Hippocampal formation (tissue), 2 donors: ENCODE results near the gene WDFY4.
A peak's percentile ranks its signal among the peaks of the same experiment; 100 is the strongest.

Source experiments
- DNase-seq, 2 donors: peaks; one replicate each; lab custom pipeline; 2025; lab: John Stamatoyannopoulos, UW

Gene WDFY4

DNA sequence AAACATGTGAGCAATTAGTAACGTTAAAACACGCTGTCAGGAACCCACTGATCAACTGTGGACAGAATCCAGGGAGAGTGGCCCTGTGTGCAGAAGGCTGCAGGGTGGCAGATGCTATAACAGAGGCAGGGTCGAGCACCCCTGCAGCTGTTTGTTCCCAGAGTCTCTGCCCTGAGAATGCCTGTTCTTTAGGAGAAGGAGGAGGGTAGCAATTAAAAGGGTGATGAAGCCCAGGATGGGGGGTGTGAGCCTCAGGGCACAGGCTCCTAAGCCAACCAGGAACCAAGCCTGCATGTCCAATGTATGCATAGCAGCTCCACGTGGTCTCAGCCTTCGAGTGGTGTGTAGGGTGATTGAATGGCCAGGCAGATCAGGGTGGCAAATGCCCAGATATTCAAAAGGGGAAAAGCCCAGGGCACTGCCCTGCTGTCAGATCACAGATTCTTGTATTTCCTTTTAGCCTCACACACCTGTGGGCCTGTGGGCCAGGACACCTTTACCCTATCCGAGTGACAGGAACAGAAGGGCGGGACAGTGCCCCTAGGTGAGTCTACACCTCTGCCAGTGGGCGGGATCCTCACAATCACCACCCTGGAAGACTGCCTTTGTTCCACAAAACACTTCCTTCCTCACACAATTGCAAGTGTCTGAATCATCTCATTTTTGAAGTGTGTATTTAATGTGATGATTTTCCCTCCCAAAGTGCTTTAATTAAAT lies 7.3 kb downstream of the WDFY4 start:
- no peak for DNase-seq

DNA sequence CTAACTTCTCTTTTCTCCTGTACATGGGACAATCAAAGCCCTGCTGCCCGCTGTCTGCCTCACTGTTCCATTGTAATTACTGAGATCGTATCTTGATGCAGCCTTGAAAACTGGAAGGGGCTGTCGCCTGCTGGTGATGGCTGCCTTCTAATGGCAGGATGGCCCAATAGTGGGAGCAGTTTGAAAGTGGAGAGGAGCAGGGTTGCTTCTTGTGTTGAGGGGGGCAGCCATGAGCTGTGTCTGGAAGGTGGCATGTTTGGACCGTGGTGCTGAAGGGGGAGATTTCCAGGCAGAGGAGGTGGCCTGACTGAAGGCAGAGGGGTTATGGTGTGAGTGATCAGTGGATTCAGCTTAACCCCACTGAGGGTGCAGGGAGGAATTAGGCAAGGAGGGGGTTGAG lies 8.1 kb downstream of the WDFY4 start:
- no peak for DNase-seq

DNA sequence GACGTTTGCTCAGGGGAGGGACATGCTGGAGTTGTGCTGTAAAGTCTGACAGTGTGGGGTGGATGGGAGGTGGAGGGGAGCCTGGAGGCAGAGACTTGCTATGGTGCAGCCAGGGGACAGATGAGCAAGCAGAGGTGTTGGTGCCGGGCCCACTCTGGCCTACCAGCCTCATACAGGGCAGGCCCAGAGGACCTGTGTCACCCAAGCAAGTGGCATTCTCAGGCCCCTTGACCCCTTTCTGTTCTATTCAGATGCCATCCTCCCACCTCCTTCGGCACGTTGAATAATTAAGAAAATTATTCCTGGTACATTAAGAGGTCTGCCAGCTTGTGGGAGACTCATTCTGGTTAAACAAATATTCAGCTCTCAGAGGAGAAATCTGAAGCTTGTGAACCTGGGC lies 8.5 kb downstream of the WDFY4 start:
- no peak for DNase-seq

DNA sequence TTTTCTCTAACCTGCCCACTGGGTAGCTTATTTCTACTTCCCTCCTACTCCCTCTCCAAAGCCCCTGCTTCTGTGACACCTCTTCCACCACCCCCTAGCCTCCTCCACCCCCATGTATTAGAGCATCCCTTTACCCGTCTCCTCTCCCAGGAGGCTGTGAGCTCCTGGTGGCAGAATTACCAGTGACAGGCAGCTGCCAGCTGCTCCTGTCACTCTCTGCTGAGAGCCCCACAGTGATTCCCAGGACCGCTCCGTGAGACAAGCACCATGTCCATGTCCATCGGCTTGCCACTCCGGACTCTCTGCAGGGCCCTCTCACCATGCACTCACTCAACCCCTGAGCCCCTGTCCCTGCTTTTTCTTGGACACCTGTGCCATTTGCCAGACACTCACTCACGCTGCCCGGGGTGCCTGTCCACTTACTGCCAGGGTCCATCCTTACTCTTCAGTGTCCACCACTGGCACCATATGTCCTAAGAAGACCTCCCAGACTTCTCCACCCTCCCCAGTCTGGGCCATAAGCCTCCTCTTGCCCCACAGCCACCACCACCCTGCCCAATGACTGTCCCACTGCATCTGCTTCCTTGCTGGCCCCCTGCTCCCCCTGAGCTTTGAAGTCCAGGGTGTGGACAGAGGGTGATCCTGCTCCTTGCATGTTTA lies 9.8 kb downstream of the WDFY4 start:
- no peak for DNase-seq

DNA sequence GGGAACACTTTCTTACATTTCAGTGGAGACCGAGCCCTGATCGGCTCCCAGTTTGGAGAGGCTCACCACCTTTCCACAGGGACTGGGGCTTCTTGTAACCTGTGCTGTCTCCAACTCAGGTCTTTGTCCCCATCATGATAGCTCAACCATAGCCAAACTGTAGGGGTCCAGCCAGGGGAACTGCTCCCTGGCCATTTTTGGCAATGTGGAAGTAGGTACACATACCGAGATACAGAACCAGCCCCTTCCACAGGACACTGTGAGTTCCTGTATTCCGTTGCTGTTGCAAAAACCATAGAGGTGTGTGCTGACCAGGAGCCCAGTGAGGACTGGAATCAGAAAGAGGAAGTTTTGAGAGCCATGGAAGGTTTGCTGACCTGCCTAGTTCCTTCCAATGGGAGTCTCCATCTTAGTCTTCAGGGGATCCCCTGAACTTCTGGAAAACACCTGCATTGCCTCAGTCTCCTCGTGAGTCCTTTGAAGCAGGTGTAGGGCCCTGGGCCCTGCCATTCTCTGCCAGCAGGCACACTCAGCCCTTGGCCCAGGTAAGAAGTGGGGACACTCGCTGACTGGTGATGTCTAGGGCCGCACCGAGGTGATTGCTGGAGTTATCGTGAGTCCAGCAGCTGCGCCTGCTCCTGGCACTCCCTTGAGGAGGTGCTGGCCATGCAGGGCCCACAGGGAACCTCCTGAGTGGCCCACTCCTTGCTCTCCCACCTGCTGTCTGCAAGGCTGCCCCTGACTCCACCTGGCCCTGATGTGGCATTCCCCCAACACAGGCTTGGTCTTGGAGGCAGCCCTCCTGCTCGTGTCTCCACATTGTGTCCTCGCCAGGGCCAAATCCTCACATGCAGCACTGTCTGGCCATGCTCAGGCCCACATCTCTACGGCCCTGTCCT lies 11.2 kb downstream of the WDFY4 start:
- DNase-seq, result no peak

DNA sequence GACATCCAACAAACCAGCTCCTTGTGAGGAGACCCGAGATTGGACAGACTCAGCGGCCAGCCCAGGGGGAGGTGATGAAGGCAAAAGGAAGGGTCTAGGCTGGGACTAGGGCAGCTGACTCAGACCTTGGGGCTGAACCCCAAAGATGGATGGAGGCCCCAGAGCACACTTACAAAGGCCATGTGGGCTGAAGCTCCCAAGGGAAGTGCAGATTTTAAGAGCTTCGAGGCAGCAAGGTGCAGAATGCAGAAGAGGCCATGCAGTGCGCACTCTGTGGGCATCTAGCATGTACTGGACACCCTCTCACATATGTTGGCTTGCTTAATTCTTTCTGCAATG lies 11.8 kb downstream of the WDFY4 start:
- DNase-seq, result no peak

DNA sequence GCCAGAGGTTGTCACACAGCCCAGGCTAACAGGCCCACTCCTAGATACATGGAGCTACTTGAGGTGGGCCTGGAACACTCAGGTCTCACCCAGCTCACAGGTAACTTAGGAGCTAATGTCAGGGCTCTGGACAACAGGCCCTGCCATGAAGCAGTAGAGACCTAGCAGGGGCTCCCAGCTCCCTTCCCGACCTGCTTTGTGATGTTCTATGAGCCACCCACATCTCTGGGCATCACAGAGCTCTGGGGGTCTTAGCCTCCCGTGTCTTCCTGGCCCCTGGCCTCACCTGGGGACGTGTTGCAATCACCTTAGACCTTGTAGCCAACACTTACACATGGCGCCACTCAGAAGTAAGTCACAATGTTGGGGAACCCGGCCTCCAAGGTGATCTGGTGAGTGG lies 12.4 kb downstream of the WDFY4 start:
- DNase-seq, result no peak

DNA sequence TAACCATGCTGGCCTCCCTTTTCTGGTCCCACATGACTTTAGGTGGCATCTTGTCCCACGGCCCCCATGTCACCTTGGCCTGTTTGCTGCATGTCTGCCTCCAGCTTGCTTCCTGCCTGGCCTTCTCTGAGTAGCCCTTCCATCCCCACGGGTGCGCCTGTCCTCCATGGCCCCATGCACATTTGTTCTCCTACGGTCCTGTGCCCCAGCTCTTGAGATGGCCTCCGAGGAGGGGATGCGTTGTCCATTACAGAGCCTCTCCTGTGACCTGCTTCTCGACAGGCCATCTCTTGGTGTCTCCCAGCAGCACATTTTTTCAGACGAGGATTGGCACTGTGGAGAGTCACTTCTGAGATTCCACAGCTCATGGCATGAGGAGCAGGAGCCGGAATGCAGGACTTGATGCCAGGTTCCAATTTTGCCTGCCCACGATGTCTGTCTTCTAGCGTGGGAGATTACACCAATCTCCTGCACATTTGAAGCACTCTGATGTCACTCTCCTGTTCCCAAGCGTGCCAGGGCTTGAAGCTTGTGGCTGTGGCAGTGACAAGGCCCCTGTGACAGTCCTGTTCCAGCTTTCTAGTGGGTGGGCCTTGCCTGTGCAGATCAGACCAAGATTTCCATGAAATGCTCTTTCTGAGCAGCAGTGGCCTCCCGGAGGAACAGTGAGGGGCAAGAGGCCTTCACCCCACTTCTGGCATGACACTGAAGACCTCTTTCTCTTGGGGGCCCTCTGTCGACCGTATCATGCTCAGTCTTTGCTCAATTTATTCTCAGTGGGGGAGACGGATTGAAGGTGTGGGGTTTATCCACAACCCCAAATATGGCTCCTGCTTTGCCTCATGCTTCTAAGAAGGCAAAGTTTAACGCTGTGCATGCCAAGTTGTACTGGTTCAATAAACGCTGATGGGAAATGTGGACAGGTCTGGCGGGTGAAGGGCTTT lies 13.4 kb downstream of the WDFY4 start:
- no peak for DNase-seq

DNA sequence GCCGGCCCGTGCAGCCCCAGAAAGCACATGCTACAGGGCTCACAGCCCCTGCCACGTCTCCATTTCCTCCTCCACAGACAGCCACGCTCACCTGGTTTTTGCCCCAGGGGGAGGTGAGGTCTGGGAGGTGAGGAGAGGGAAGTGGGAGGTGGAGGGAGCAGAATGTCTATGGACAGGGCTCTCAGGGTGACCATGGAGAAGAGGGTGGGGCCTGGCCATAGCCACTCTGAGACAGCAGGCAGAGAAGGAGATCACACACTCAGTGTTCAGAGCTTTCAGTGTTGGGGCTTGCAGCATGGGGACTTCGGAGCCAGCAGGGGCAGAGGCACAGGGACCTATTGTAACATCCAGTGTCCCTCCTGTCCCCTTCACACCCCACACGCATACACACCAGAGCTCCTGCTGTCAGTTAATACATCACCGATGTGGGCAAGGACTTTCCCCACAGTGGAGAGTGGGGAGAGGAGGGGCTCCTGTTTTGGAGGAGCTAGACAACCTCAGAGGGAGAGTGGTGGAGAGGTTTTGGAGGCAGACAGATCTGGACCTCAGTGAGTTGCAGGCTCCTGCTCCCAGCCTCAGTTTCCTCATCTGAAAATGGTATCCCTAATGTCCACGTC lies 14.4 kb downstream of the WDFY4 start:
- no peak for DNase-seq

DNA sequence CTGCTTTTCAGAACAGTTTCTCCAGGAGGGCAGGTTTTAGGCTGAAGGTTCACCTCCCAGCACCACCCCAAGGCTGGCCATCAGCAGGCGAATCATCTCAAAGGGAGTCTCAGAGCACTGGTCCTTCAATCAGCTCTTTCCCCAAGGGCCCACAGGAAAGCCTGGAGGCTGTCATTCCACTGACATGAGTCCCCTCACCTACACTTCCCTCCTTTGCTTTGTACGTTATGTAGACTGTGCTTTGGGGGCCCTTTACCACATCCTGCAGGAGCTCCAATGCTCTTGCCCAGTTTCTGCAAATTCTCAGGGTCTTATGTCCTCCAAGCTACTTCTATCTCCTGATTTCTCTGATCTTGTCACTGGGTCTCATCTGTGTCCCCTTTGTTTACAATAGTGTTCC lies 15.4 kb downstream of the WDFY4 start:
- DNase-seq, result no peak

DNA sequence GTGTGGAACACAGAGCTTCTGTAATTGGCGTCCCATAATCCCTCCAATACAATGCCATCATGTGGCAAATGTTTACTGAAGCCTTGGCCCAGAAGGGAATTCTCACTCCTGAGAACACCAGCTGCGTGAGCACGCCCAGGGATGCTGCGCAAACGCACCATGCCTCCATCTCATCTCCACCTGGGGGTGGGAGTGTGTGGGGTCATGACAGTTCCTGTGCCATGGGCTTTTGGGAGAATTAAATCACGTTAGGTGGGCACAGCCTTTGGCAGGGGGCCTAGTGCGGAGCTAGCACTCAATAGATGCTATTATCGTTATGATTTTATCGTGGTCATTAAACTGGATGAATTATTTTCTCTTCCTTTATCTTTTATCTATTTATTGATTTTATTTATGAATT lies 15.8 kb downstream of the WDFY4 start:
- DNase-seq, result no peak

DNA sequence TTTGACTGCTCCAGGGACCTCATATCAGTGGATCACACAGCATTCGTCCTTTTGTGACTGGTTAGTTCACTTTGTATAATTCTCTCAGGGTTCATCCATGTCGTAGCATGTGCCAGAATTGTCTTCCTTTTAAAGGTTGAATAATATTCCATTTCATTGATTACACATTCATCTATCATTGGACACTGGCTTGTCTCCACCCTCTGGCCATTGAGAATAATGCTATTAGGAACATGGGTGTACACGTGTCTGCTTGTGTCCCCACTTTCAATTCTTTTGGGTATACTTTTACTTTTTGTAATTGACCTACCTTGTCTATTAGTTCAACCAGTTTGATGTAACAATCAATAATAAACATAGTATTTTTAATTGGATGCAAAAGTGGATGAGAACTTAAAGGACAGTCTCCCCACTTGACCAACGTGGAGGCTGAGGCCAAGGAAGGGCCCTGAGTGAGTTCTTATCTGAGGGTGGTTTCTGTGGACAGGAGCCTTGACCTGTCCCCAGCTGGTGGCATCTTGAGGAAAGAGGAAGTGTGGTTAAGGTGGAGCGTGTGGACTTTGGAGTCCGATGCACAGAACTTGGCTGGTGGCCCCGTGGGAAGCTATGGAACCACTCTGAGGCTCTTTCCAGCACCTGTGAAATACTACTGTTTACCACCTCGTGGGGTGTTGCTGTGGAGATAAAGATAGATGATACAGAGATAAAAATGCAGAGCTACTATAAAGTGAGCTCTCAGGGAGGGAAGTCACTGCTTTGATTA lies 16.6 kb downstream of the WDFY4 start:
- DNase-seq, result no peak

DNA sequence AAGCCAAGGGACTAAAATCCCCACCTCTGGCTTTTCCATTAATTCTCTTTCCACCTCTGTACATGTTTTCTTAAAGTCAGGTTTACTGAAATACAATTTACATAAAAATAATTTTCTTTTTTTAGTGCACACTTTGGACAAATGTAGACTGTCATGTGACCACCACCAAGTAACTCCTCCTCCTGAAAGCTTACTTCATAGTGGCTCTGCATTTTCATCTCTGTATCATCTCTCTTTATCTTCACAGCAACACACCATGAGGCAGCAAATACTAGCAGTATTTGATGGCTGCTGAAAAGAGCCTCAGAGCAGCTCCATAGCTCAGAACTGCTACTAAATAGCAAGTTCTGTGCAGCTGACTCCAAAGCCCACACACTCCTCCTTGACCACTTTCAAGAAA lies 17.3 kb downstream of the WDFY4 start:
- no peak for DNase-seq

DNA sequence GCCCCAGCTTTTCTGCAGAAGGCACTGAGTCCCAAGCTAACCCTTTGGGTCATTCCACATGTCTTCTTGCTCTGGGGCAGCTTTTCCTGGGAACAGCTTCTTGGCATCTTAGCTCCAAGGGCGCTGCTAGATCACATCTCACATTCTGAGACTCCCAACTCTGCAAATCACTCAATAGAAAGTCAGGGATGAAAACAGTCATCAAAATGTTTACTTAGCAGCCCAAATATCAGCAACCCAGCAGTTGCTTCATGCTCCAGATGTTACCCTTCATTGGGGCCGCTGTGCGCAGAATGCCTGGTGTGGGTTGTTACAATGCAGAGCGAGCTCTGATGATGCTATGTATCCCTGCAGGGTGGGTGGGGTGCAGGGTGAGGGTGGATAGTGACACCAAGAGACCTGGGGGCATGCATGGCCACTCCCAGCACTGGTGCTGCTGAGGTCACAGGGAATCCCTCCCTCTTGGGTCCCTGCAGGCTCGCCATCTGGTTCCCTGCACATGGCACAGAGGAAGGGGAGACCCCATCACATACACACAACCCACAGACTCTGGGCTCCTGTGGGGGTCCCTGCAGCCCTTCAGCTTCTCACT lies 19.0 kb downstream of the WDFY4 start:
- no peak for DNase-seq

DNA sequence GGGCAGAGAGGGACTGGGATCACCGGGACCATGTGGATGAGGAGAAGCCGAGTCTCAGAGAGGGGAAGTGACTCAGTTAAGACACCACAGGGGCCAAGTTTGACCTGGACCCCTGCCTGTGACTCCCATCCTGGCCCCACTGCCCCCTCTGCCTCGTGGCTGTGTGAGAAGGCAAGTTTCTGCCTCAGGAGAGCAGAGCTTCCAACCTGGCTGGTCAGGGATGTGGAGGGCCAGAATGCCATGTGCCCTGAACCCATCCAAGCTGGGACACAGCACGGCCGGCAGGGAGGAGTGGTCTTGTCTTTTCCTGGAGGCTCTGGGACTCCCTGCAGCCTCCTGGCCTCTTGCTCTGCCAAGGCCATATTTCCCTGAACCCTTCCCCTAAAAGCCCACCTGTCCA lies 19.5 kb downstream of the WDFY4 start:
- DNase-seq, result no peak

DNA sequence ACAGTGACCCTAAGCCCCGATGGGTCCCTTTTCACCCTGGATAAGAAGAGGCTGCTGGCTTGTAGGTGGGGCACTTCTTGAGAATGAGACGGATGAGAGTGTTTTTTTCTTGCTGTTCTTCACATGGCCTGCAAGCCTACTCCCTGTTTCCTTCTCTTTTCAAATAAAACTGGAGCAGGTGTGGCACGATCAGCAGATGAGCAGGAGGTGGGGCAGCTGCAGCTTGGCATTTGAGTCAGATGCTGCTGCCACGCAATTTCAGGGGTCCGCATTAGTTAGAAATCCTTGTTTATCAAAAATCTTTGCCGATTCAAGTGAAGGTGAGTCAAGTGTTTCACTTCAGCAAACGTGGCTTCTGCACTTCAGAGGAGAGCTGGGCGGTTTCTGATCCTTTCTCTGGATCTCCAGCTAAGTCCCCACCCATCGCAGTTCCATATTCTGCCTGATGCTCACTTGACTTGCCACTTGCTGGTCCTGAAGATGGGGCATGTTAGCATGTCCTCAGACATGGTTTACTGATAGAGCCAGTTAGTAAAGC lies 20.8 kb downstream of the WDFY4 start:
- no peak for DNase-seq

DNA sequence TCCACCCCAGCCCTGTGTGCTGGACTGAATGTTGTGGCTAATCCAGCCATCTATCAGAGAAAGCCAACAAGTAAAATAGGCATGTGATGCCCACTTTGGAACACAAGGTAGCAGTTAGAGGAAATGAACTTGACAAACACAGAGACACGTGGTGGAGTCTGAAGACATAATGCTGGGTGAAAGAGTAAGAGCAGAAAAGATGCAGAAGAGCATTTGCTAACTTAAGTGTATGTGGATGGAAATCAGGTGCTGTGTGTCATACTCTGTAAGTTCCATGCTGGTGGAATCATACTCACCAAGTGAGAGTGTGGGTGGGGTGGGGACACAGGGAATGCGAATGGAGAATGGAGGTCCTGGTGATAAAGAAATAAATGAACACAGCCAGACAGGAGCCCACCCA lies 22.8 kb downstream of the WDFY4 start:
- no peak for DNase-seq

DNA sequence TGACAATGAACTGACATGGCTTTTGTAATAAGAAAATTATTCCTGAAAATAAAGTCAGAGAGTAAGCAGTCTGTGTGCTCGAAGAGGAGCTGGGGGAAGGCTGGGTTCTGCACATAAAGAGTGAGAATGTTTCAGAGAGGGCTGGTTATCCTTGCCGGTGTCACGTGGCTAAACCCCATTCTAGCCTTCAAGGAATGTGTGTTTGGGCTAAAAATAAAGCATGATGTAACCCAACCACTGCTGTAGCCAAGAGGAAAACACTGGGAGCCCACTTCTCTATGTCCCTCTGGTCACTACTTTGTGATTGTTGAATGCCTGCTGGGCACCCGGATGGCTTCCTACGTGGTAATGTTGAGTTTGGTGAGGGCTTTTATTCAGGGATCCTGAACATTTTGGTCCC lies 23.5 kb downstream of the WDFY4 start:
- no peak for DNase-seq

DNA sequence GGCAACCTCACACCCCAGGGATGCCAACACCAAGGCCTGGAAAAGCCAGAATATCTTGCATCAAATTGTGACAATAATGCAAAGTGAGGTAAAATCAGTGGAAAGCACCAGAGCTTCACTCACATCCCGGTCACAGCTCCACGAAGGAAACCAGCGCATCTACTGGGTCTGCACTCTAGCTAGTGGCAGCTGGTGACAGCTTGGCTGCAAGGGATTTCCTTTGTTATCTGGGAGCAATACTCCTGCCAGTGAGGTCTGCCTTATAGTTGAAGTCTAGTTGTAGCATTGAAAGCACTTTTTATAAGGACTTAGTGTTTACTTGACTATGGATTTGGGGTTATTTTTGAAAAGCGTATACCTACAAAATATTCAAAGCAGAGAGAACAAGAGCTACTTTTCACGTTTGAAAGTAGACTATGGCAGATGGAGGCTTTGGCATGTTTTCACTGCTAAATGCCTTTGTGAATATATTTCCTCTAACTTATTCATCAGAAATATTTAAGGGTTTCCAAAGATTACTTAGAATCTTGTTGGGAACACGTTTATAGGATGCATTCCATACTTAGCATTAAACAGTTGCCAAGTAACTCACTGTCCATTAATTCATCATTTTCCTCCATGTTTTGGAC lies 26.1 kb downstream of the WDFY4 start:
- peak in 1 of 2 donors; percentile 4 for DNase-seq

DNA sequence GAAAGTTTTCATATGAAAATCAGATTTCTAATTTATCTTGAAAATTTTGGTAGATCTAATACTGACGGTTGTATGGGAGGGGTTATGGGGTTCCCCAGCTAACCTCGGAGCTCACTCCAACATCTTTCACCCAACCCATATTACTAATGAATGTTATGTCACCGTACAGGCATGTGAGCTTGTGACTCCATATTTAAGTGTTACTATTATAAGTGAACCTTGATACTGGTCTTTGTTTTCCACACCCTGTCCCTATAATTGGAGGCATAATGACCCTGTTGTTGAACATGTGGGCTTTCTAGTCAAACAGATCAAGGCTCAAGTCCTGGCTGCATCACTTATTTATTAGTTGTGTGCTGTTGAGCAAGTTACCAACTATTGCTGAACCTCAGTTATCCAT lies 27.2 kb downstream of the WDFY4 start:
- DNase-seq, result no peak
